Heart right ventricle (tissue), 16 donors: ENCODE results near the gene PDZD2. TPM values are rescaled to one million over a fixed set of nuclear protein-coding genes. Genes with fewer than 3 reads are reported as not detected.

Source experiments
- ATAC-seq, 8 donors: fragments of 200-7000 bp; cut with Tn5 transposase; one replicate each; pipeline ENCODE4 v1.9.1; 2020; ENCODE audit warnings: mild to moderate bottlenecking in 8 of 8, moderate library complexity in 8 of 8, moderate number of reproducible peaks in 1 of 8
- DNase-seq, 2 donors: peaks; one replicate each; pipeline ENCODE4 v3.0.0-alpha.2; 2020
- H3K27ac ChIP-seq, 10 donors: fragments of 200-600 bp; sonication (generic) in 2 of 10; one replicate each; pipeline versions ENCODE4 v1.5.0 to v1.8.0; 2020 to 2022; ENCODE audit warnings: mild to moderate bottlenecking in 3 of 10
- H3K27me3 ChIP-seq, 7 donors: fragments of 200-600 bp; one replicate each; pipeline ENCODE4 v1.8.0; 2021 to 2022; ENCODE audit warnings: mild to moderate bottlenecking in 2 of 7
- H3K36me3 ChIP-seq, 9 donors: fragments of 200-600 bp; sonication (generic) in 1 of 9; one replicate each; pipeline versions ENCODE4 v1.5.0 to v1.8.0; 2020 to 2022; ENCODE audit warnings: mild to moderate bottlenecking in 2 of 9
- H3K4me1 ChIP-seq, 9 donors: fragments of 200-600 bp; sonication (generic) in 1 of 9; one replicate each; pipeline versions ENCODE4 v1.5.0 to v1.8.0; 2020 to 2022; ENCODE audit warnings: mild to moderate bottlenecking in 4 of 9
- H3K4me3 ChIP-seq, 10 donors: fragments of 200-600 bp; sonication (generic) in 2 of 10; one replicate each; pipeline versions ENCODE4 v1.5.0 to v1.8.0; 2020 to 2022; ENCODE audit warnings: mild to moderate bottlenecking in 7 of 10, moderate library complexity in 2 of 10
- H3K9me3 ChIP-seq, 11 donors: fragments of 200-600 bp in 10 of 11; sonication (generic) in 2 of 11; one replicate each; pipeline versions ENCODE4 v1.5.0 to v1.8.0; 2013 to 2022; ENCODE audit warnings: mild to moderate bottlenecking in 2 of 11, control low read depth in 1 of 11, moderate library complexity in 1 of 11
- CTCF ChIP-seq, 9 donors: fragments of 200-600 bp; sonication (generic) in 2 of 9; IDR thresholded peaks; one replicate each; pipeline versions ENCODE4 v1.5.0 to v1.8.0; 2021 to 2022; ENCODE audit warnings: antibody characterized with exemption in 9 of 9, mild to moderate bottlenecking in 5 of 9, moderate library complexity in 1 of 9
- WGBS, 2 donors: extraction: QIAGEN DNeasy Blood & Tissue Kit; methylation state at CpG; one replicate each; pipeline ENCODE4 v1.1.7; 2013; ENCODE audit warnings: inconsistent platforms in 1 of 2; 5-methylcytosine and 5-hydroxymethylcytosine counted together
- intact Hi-C, 10 donors: fragments of 100-400 bp; cut with DNase I; formaldehyde crosslinking; loops; one replicate each; pipeline versions ENCODE4 v1.11.1 to v1.14.2; 2022
- polyA plus RNA-seq, 2 donors: library from polyadenylated mRNA; stranded (reverse); fragments of 200-250 nt; gene quantifications; one replicate each; pipeline ENCODE4 v1.2.3, GENCODE V29; 2013
- total RNA-seq, 10 donors: library from RNA; stranded (reverse); fragmentation: NEBNext Ultra II Directional in 3 of 10; extraction: Animal tissue kit (Norgen Biotek cat#: 25700) in 3 of 10; gene quantifications; one replicate each; pipeline versions ENCODE4 v1.2.1 to v1.2.4, GENCODE V29; 2021 to 2023
- donor health status: Arrhythmogenic right ventricular cardiomyopathy.
- donor health status: ischemic (EF 13 %, LVEDD 7.1; RV severe dilation, severe dysfunction).
- donor health status: healthy with polysubstance abuse.
- donor health status: DM: no; HTN: yes; CAD: no.
- donor health status: DM: no; HTN: no; CAD: no.
- donor health status: ischemic (EF 25% LVEDD 6.9; RV normal size, moderate dysfunction).
- donor health status: ischemic (EF 25% LVEDD 5.7; RV mildly dilated, moderate dysfunction).
- donor health status: healthy.
- donor health status: DM: yes; HTN: yes; CAD: no.
- donor health status: Ischemic cardiomyopathy.
- donor health status: ischemic (EF 35%, LVEDD 5.7; RV mildly dilated, moderate dysfunction).
- donor health status: nonischemic (EF 11% LVEDD 7.7; RV severe dilation, severe dysfunction).
- donor health status: DM: yes; HTN: yes; CAD: no.
- donor health status: PGD.
- donor health status: ischemic (EF 29% LVEDD 5.4; RV normal size, mild dysfunction).
- donor health status: nonischemic (EF 23%, LVEDD 6.1; RV moderate dilation, normal function).

The PDZD2 gene
- total and polyA plus RNA-seq, 12 donors = 9.0 to 117 (median 82.5) TPM

- Histone ChIP-seq H3K36me3 (peaks cover 0 to 91% (median 12%) of the 10 kb centered on the region in 9 donors), H3K4me1 (peaks cover 0 to 10% (median 6%) of the 10 kb centered on the region in 9 donors), H3K27me3 (no peaks in the 10 kb centered on the region), H3K27ac (no peak overlapping the region), H3K9me3 (no peaks in the 10 kb centered on the region), H3K4me3 (no peak overlapping the region)
- intact Hi-C loops = loop anchor here in 3 of 10 donors (10.0 kb wide), 3 partner anchors 265 to 525 kb away; no protein-coding TSS in a partner anchor
- no peak for DNase-seq
- TF ChIP-seq CTCF (IDR thresholded peaks at IDR 0.05) = no peak
- WGBS, 2 donors = 91 to 94% methylated on average over 30 of the region's 30 CpGs
- ATAC-seq = peak in 1 of 8 donors; percentile 5
Measured at GRCh38 chr5:32089146-32090000, 450.4 kb downstream of the PDZD2 start.

- Histone ChIP-seq H3K9me3 (no peaks in the 10 kb centered on the region), H3K27me3 (no peaks in the 10 kb centered on the region), H3K4me3 (no peak overlapping the region), H3K27ac (no peak overlapping the region), H3K4me1 (peaks cover 0 to 15% (median 8%) of the 10 kb centered on the region in 9 donors), H3K36me3 (peaks cover 0 to 95% (median 12%) of the 10 kb centered on the region in 9 donors)
- 88 to 91% methylated on average over 24 of the region's 24 CpGs for WGBS, 2 donors
- peak in 1 of 8 donors; percentile 12 for ATAC-seq
- DNase-seq = no peak
- no peak for TF ChIP-seq CTCF (IDR thresholded peaks at IDR 0.05)
- intact Hi-C loops = loop anchor here in 9 of 10 donors (5.0 to 10.0 kb wide), 4 partner anchors 263 to 508 kb away; no protein-coding TSS in a partner anchor
Measured at GRCh38 chr5:32090026-32090754, 451.3 kb downstream of the PDZD2 start.

GRCh38 chr5:32090755-32091128 lies 451.8 kb downstream of the PDZD2 start:
- DNase-seq (no peak), ATAC-seq (no peak)
- no peak overlapping the region for H3K27ac ChIP-seq
- WGBS, 2 donors = 88% methylated on average over 17 of the region's 17 CpGs
- H3K27me3 ChIP-seq = no peaks in the 10 kb centered on the region
- no peaks in the 10 kb centered on the region for H3K9me3 ChIP-seq
- peaks cover 0 to 20% (median 11%) of the 10 kb centered on the region in 9 donors for H3K4me1 ChIP-seq
- TF ChIP-seq CTCF (IDR thresholded peaks at IDR 0.05) = no peak
- intact Hi-C loops = loop anchor here in 9 of 10 donors (5.0 to 10.0 kb wide), 4 partner anchors 263 to 508 kb away; no protein-coding TSS in a partner anchor
- peaks cover 0 to 94% (median 12%) of the 10 kb centered on the region in 9 donors for H3K36me3 ChIP-seq
- no peak overlapping the region for H3K4me3 ChIP-seq
